Measurements from ENCODE around the gene ZNF570. TPM values are rescaled to one million over a fixed set of nuclear protein-coding genes. Genes with fewer than 3 reads are reported as not detected.

The ZNF570 gene
- 2.5 to 4.7 TPM (median 3.9 TPM) in 5 replicates for total RNA-seq (2022; extraction: Qiagen RNA extraction)

GRCh38 chr19:37468961-37469777 is at the start of gene ZNF570:
Gene ZNF570 (plus strand): TSS chr19:37469356. CDS start chr19:37470355, 999 bp downstream.

DNA sequence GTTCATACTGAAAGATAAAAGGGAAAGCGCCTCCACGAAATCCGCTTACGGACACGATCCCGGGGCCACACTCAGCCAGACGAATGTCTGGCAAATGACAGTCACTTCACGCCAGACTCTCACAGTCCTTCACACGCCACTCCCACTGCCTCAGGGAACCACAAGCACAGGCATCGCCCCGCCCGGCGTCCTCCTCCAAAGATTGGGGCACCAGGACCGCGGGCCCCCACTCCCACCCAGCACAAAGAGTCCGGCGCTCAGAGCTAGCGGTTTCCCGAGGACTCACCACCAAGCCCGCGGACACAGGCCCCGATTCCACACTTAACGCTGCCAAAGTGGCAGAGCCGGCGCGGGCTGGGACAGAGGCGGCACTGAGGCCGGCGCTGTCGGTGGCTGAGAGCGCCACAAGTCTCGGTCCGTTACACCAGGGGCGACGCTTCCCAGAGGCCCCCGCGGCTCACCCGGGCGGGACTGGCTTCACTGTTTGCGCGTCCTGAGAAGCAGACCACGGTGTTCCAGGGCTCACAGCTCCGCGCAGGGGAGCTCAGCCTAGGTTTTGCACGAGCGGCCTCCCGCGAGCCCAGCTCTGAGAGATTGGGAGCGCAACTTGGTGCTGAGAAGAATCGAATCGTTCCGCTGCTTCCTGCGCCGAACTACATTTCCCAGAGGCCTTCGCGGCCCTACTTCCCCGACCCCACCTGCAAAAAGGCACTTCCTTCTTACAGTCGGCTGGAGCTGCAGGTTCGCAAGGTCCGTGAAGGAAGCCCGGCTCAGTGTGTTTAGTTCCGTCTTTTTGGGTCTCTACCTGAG is 2.2 kb upstream of the ZNF570 start, which contains the start of gene ZNF569:
TSS of gene ZNF569 (minus strand) at position 647 of the 810 bp plus-strand sequence. CDS start 22,523 bp downstream, outside the sequence.

GRCh38 chr19:37506387-37507166 is 37.4 kb downstream of the ZNF570 start, which contains the start of gene ZNF793:
Gene ZNF793 (plus strand): TSS chr19:37506939. CDS start chr19:37523440, 16,501 bp downstream.

Other genes starting within 250 kb of the ZNF570 start
- 2.4 to 4.4 TPM (median 3.0 TPM) in 5 replicates for gene ZNF527, start 98.3 kb upstream of the ZNF570 start, total RNA-seq (2022; extraction: Qiagen RNA extraction)
- gene ZNF569, start 1.9 kb upstream of the ZNF570 start, total RNA-seq (2022; extraction: Qiagen RNA extraction), result 4.0 to 6.1 TPM (median 4.9 TPM) in 5 replicates
- gene ZNF793, start 37.6 kb downstream of the ZNF570 start, total RNA-seq (2022; extraction: Qiagen RNA extraction), result 0.02 to 0.09 TPM (median 0.03 TPM) in 4 of 5 replicates, not detected in the other
- gene ZNF571, start 125.4 kb downstream of the ZNF570 start, total RNA-seq (2022; extraction: Qiagen RNA extraction), result 0.70 to 1.6 TPM (median 1.2 TPM) in 5 replicates
- 0.03 to 0.23 TPM in 2 of 5 replicates, not detected in the others for gene ZNF540, start 125.5 kb downstream of the ZNF570 start, total RNA-seq (2022; extraction: Qiagen RNA extraction)
- 6.0 to 9.7 TPM (median 7.1 TPM) in 5 replicates for gene ZFP30, start 186.1 kb downstream of the ZNF570 start, total RNA-seq (2022; extraction: Qiagen RNA extraction)

Measured in A549 treated with Hydrocortisone at 1 μM for 4 hours (cell line).